Neural progenitor cell (in vitro differentiated cells): Measurements from ENCODE around the gene SFXN2. TPM values are rescaled to one million over a fixed set of nuclear protein-coding genes. Genes with fewer than 3 reads are reported as not detected.
A peak's percentile ranks its signal among the peaks of the same experiment; 100 is the strongest.

Source experiments
- DNase-seq: peaks from one replicate; pipeline ENCODE4 v3.0.0-alpha.2; 2016; ENCODE audit warnings: low spot score
- H2AFZ ChIP-seq: fragments of 200-600 bp; sonication (generic); replicated peaks from 2 replicates; pipeline ENCODE4 v1.6.1; 2016; ENCODE audit warnings: antibody characterized with exemption
- H3F3A ChIP-seq: fragments of 200-600 bp; sonication (generic); 2 replicates; pipeline ENCODE4 v1.6.1; 2016; ENCODE audit warnings: antibody characterized with exemption, low read depth
- H3K27ac ChIP-seq: fragments of 200-600 bp; sonication (generic); 2 replicates; pipeline ENCODE4 v1.5.1; 2016; ENCODE audit warnings: mild to moderate bottlenecking
- H3K27me3 ChIP-seq: fragments of 200-600 bp; sonication (generic); 2 replicates; pipeline ENCODE4 v1.6.1; 2016; ENCODE audit warnings: mild to moderate bottlenecking, moderate library complexity
- H3K36me3 ChIP-seq: fragments of 200-600 bp; sonication (generic); 2 replicates; pipeline ENCODE4 v1.5.1; 2016
- H3K4me1 ChIP-seq: fragments of 200-600 bp; sonication (generic); 2 replicates; pipeline ENCODE4 v1.6.1; 2016; ENCODE audit warnings: mixed run types
- H3K4me2 ChIP-seq: fragments of 200-600 bp; sonication (generic); 2 replicates; pipeline ENCODE4 v1.6.1; 2016
- H3K4me3 ChIP-seq: fragments of 200-600 bp; sonication (generic); 2 replicates; pipeline ENCODE4 v1.5.1; 2016
- H3K79me2 ChIP-seq: fragments of 200-600 bp; sonication (generic); 2 replicates; pipeline ENCODE4 v1.6.1; 2016; ENCODE audit warnings: low read depth
- H3K9ac ChIP-seq: fragments of 200-600 bp; sonication (generic); 2 replicates; pipeline ENCODE4 v1.6.1; 2016
- H3K9me3 ChIP-seq: fragments of 200-600 bp; sonication (generic); 2 replicates; pipeline ENCODE4 v1.5.1; 2016; ENCODE audit warnings: low read depth
- H4K20me1 ChIP-seq: fragments of 200-600 bp; sonication (generic); 2 replicates; pipeline ENCODE4 v1.6.1; 2016; ENCODE audit warnings: low read depth
- H3K27ac Mint-ChIP-seq: 3 replicates; pipeline ENCODE4 v1.8.0; 2021; ENCODE audit warnings: mixed read lengths
- H3K27me3 Mint-ChIP-seq: 2 replicates; pipeline ENCODE4 v1.8.0; 2022; ENCODE audit warnings: low read depth, mild to moderate bottlenecking, inconsistent platforms, moderate library complexity, mixed read lengths; ENCODE audit not compliant: insufficient read depth
- H3K36me3 Mint-ChIP-seq: 3 replicates; pipeline ENCODE4 v1.8.0; 2021; ENCODE audit warnings: mixed read lengths
- H3K4me1 Mint-ChIP-seq: 3 replicates; pipeline ENCODE4 v1.8.0; 2021; ENCODE audit warnings: mixed read lengths
- H3K4me3 Mint-ChIP-seq: 3 replicates; pipeline ENCODE4 v1.8.0; 2021; ENCODE audit warnings: mild to moderate bottlenecking, moderate library complexity, mixed read lengths
- H3K9me3 Mint-ChIP-seq: 3 replicates; pipeline ENCODE4 v1.8.0; 2020; ENCODE audit warnings: mixed read lengths
- EZH2 ChIP-seq: fragments of 200-600 bp; sonication (generic); IDR thresholded peaks from 2 replicates; pipeline ENCODE4 v1.6.1; 2017; ENCODE audit warnings: antibody characterized with exemption, mild to moderate bottlenecking, moderate library complexity
- EZH2phosphoT487 ChIP-seq: fragments of 200-600 bp; sonication (generic); IDR thresholded peaks from 2 replicates; pipeline ENCODE4 v1.6.1; 2017; ENCODE audit warnings: antibody characterized with exemption
- total RNA-seq: library from RNA; depleted of rRNA; stranded (reverse); fragments of >200 nt; gene quantifications from 2 replicates; pipeline ENCODE4 v1.2.3, GENCODE V29; 2015; ENCODE audit warnings: low replicate concordance
- TF ChIP-seq, protein P1 (sequence below): fragments of 200-600 bp; sonication (generic); IDR thresholded peaks from 2 replicates; pipeline ENCODE4 v1.5.1; 2017; ENCODE audit warnings: antibody characterized with exemption, mild to moderate bottlenecking

SFXN2 gene
- total RNA-seq, 1 donor from 2014 or later: 6.4 TPM

DNA sequence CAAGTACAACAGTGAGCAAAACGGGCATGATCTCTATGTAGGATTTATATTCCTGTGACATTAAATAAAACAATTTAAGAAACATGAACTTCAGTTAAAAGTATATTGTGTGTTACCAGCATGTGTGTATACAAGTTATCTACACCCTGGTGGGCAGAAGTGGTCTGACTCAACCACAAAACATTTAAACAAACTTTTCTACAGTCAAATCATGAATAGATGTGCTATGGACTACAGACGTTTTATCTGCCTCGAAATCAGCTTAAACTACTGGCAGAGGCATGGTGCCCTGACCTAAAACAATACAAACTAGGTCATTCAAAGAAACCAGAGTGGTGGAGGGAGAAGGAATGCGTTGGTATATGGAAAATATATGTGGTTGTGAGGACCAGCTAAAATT lies 3.8 kb upstream of the SFXN2 start:
- no peaks in the 10 kb centered on the region for H3K36me3 Mint-ChIP-seq
- peaks cover 91% of the 10 kb centered on the region for H3K79me2 ChIP-seq
- H3K4me2 ChIP-seq: no peak overlapping the region
- peaks cover 35% of the 10 kb centered on the region for H4K20me1 ChIP-seq
- no peak overlapping the region for H3K9ac ChIP-seq
- no peaks in the 10 kb centered on the region for H3K9me3 ChIP-seq
- H2AFZ ChIP-seq: no peak overlapping the region
- TF ChIP-seq EZH2phosphoT487 (no peak), EZH2 (no peak)
- TF ChIP-seq, protein P1, sequence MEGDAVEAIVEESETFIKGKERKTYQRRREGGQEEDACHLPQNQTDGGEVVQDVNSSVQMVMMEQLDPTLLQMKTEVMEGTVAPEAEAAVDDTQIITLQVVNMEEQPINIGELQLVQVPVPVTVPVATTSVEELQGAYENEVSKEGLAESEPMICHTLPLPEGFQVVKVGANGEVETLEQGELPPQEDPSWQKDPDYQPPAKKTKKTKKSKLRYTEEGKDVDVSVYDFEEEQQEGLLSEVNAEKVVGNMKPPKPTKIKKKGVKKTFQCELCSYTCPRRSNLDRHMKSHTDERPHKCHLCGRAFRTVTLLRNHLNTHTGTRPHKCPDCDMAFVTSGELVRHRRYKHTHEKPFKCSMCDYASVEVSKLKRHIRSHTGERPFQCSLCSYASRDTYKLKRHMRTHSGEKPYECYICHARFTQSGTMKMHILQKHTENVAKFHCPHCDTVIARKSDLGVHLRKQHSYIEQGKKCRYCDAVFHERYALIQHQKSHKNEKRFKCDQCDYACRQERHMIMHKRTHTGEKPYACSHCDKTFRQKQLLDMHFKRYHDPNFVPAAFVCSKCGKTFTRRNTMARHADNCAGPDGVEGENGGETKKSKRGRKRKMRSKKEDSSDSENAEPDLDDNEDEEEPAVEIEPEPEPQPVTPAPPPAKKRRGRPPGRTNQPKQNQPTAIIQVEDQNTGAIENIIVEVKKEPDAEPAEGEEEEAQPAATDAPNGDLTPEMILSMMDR: no peak
- H3K27me3 Mint-ChIP-seq: no peaks in the 10 kb centered on the region
- H3K4me1 ChIP-seq: peaks cover 26% of the 10 kb centered on the region
- peaks cover 37% of the 10 kb centered on the region for H3K4me1 Mint-ChIP-seq
- peak overlapping the region; percentile 3 for H3K4me3 Mint-ChIP-seq
- DNase-seq: no peak
- H3K27ac ChIP-seq: no peak overlapping the region
- peaks cover 19% of the 10 kb centered on the region for H3F3A ChIP-seq
- no peak overlapping the region for H3K4me3 ChIP-seq
- no peaks in the 10 kb centered on the region for H3K36me3 ChIP-seq
- H3K9me3 Mint-ChIP-seq: no peaks in the 10 kb centered on the region
- peak overlapping the region; percentile 57 for H3K27ac Mint-ChIP-seq
- H3K27me3 ChIP-seq: no peaks in the 10 kb centered on the region

- H3K4me1 Mint-ChIP-seq: peaks cover 46% of the 10 kb centered on the region
- peaks cover 91% of the 10 kb centered on the region for H3K79me2 ChIP-seq
- H3K36me3 ChIP-seq: no peaks in the 10 kb centered on the region
- H4K20me1 ChIP-seq: peaks cover 41% of the 10 kb centered on the region
- H3K4me3 Mint-ChIP-seq: peak overlapping the region; percentile 67
- H3K9me3 ChIP-seq: no peaks in the 10 kb centered on the region
- H3F3A ChIP-seq: peaks cover 26% of the 10 kb centered on the region
- H3K4me1 ChIP-seq: peaks cover 32% of the 10 kb centered on the region
- DNase-seq: no peak
- TF ChIP-seq, protein P1: no peak
- TF ChIP-seq EZH2: no peak
- TF ChIP-seq EZH2phosphoT487: no peak
- H3K27ac ChIP-seq: no peak overlapping the region
- no peak overlapping the region for H3K4me3 ChIP-seq
- H3K27ac Mint-ChIP-seq: no peak overlapping the region
- H3K27me3 ChIP-seq: no peaks in the 10 kb centered on the region
- no peak overlapping the region for H3K9ac ChIP-seq
- H3K36me3 Mint-ChIP-seq: peaks cover 6% of the 10 kb centered on the region
- H2AFZ ChIP-seq: no peak overlapping the region
- H3K27me3 Mint-ChIP-seq: no peaks in the 10 kb centered on the region
- H3K4me2 ChIP-seq: peak overlapping the region; percentile 97
- H3K9me3 Mint-ChIP-seq: no peaks in the 10 kb centered on the region
These were observed 2.3 kb upstream of the SFXN2 start for GRCh38 chr10:102712089-102712488.

GRCh38 chr10:102712843-102713538 lies 1.4 kb upstream of the SFXN2 start:
- Mint-ChIP-seq H3K4me3 (peak overlapping the region; percentile 94), H3K4me1 (peaks cover 51% of the 10 kb centered on the region), H3K27ac (peak overlapping the region; percentile 88), H3K9me3 (no peaks in the 10 kb centered on the region), H3K36me3 (peaks cover 6% of the 10 kb centered on the region), H3K27me3 (no peaks in the 10 kb centered on the region)
- H3K9ac ChIP-seq: peak overlapping the region; percentile 76
- DNase-seq: no peak
- TF ChIP-seq EZH2: no peak
- H3F3A ChIP-seq: peaks cover 29% of the 10 kb centered on the region
- peaks cover 91% of the 10 kb centered on the region for H3K79me2 ChIP-seq
- peak overlapping the region; percentile 75 for H3K4me3 ChIP-seq
- H3K27ac ChIP-seq: peak overlapping the region; percentile 43
- H3K4me2 ChIP-seq: peak overlapping the region; percentile 97
- H2AFZ ChIP-seq: peak overlapping the region; percentile 34
- no peaks in the 10 kb centered on the region for H3K27me3 ChIP-seq
- peaks cover 41% of the 10 kb centered on the region for H3K4me1 ChIP-seq
- H3K9me3 ChIP-seq: no peaks in the 10 kb centered on the region
- no peaks in the 10 kb centered on the region for H3K36me3 ChIP-seq
- H4K20me1 ChIP-seq: peaks cover 48% of the 10 kb centered on the region

- Mint-ChIP-seq H3K9me3 (no peaks in the 10 kb centered on the region), H3K4me3 (peak overlapping the region; percentile 94), H3K27me3 (no peaks in the 10 kb centered on the region), H3K4me1 (peaks cover 56% of the 10 kb centered on the region), H3K36me3 (peaks cover 6% of the 10 kb centered on the region), H3K27ac (peak overlapping the region; percentile 88)
- H4K20me1 ChIP-seq: peaks cover 49% of the 10 kb centered on the region
- DNase-seq: no peak
- H3K4me2 ChIP-seq: peak overlapping the region; percentile 97
- H2AFZ ChIP-seq: peak overlapping the region; percentile 34
- H3F3A ChIP-seq: peaks cover 30% of the 10 kb centered on the region
- H3K27ac ChIP-seq: peak overlapping the region; percentile 43
- peak overlapping the region; percentile 76 for H3K9ac ChIP-seq
- no peak for TF ChIP-seq EZH2phosphoT487
- no peak for TF ChIP-seq EZH2
- TF ChIP-seq, protein P1: no peak
- peaks cover 91% of the 10 kb centered on the region for H3K79me2 ChIP-seq
- H3K4me1 ChIP-seq: peaks cover 43% of the 10 kb centered on the region
- no peaks in the 10 kb centered on the region for H3K9me3 ChIP-seq
- no peaks in the 10 kb centered on the region for H3K36me3 ChIP-seq
- H3K27me3 ChIP-seq: no peaks in the 10 kb centered on the region
- peak overlapping the region; percentile 75 for H3K4me3 ChIP-seq
These were observed 960 bp upstream of the SFXN2 start for GRCh38 chr10:102713539-102713813.
